Stimulated activated CD4-positive, alpha-beta T cell treated with anti-CD3 and anti-CD28 coated beads, Interleukin-1b, Interleukin-23, amount 100 ng/mL, for 4 hours (primary cell): Measurements from ENCODE around the gene NLGN4X.
"Not testable (repeated sequence)": the region's sequence is repeated elsewhere in the genome, so short reads cannot be mapped to it uniquely, and the experiment has no call there.

Experiments used
- DNase-seq, 2 donors: peaks; one replicate each; pipeline ENCODE4 v3.0.0-alpha.2; 2020; ENCODE audit warnings: low read depth in 2 of 2

The NLGN4X gene

DNA sequence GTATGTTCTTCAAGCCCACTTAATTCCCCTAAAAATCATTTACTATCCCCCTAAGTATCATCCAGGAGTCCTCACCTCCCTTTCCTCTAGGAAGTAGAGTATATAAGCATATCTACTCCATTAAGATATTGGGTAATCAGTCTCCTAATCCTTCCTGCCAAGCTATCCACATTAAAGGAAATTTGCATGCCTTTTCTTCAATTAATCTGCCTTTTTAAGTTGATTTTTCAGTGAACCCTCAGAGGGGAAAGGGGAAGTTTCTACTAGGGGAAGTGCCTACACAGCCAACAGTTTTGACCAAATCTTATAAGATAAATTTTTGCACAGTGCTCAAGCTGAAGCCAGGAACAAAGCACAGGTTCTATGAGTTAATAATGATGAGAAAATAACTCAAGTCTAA, 222.8 kb downstream of the NLGN4X start:
- DNase-seq = no peak

DNA sequence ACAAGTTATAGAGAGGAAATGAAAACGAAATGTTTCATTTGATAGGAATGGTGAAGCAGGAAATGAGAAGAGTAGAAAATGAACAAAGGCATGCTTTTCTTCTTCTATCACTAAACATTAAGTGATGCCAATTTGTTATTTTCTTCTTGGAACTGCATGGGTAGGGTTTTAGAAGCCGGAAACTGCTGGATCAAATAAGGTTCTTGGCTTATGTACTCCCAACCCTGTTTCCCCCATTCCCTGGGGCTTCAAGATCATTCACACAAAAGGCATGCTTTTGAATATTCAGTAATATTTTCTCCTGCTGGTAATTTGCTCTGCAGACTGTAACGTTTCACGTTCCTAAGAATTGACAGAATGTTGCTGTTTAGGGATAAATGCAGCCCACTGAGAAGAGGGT, 224.1 kb downstream of the NLGN4X start:
- DNase-seq = no peak

DNA sequence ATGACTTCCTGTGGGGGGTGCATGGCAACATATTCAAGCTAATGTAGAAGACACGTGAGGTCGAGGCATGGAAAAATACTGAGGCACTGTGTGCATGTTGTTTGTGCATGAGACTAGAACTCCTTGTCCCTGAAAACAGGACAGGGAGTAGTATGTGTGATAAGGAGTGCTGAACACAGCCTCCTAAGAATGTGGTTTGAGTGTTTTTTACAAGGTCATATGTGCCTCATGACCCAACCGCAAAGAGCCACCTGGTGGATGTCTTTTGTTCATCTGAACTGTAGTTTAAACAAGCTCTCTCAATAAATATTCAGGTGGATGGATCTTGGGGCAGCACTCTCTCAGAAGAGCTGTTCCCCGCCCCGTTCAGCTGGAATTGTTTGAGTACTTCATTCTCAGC, 226.6 kb downstream of the NLGN4X start:
- no peak for DNase-seq

DNA sequence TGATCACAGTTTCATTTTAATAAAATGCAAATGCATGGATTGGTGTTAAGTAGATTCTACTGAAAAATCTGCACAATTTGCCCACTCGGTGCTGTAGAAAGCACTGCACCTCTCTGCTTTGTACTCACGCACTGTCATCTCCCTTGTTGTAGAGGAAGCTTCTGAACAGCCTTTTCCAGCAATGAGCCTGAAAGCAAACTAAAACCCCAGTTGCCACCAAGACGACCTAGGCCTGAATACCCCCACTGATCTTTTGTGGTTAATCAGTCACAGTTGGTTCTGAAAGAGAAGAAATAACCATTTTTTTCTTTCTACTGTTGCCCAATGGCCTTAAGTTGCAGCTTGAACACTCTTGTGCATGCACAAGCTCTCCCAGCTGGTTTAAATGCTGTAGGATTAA, 229.8 kb downstream of the NLGN4X start:
- DNase-seq = no peak

DNA sequence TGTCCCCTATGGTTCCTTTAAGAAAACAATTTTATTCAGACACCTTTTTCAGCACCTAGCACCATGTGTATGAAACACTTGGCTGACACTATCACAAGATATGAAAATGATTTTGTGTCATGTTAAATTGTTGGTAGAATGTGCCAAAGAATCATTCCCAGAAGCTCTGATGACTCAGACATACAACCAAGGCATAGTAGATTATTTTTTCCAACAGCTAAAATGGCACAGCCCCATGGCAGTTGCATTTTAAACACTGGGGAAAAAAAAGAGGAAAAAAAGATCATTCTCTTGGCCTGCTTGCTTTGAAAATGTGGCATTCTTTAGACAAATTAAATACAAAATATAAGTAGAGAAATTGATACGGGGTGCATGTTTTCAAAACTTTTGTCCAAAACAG, 230.2 kb downstream of the NLGN4X start:
- DNase-seq = no peak

DNA sequence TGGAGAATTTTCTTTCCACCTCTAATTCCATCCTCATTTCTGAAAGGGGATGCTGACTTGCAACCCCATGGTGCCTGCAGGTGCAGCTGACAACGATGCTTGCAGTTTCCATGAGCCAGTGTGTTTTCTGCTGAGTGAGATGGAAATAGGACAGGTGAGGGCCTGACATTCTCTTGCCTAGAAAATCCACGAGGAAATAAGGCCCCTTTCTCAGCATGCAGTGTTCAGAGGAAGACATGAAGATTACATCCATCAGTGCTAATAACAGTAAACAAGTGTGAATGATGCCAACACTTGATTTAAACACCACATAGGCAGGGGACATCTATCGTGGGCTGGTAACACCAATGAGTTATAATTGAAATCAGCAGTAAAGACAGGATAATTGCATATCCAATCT, 237.3 kb downstream of the NLGN4X start:
- DNase-seq = no peak

DNA sequence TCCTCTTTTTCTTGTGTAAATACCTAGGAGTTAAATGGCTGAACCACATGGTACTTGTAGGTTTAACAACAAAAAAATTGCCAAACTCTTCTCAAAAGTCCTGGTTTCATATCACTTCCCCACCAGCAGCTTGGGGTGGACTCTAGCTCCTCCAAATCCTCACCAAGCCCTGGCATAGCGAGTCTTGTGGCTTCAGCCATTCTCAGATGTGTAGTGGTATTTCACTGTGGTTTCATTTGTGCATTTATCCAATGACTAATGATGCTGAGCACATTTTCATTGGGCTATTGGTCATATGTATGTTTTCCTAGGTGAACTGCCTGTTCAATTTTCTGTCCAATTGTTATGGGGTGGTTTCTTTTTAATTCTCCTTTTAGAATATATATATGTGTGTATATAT, 249.3 kb downstream of the NLGN4X start:
- DNase-seq = no peak

DNA sequence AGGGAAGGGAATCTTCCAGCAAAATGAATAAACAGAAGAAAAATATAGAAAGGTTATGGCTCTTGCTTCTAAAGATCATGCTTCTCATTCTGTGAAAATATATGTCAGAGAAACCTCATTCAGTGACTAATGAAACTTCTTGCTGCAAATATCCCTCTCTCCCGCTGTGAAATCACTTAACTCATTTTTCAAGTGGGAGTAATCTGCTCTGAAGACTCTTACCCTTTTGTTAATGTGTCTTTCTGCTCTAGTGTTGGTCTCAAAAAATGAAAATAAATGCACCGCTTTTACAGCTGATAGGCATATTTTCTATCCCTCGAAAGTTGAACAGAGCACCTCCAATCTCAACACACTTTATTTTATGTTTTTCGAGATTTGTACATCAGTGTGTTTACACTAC, 252.3 kb downstream of the NLGN4X start:
- no peak for DNase-seq

DNA sequence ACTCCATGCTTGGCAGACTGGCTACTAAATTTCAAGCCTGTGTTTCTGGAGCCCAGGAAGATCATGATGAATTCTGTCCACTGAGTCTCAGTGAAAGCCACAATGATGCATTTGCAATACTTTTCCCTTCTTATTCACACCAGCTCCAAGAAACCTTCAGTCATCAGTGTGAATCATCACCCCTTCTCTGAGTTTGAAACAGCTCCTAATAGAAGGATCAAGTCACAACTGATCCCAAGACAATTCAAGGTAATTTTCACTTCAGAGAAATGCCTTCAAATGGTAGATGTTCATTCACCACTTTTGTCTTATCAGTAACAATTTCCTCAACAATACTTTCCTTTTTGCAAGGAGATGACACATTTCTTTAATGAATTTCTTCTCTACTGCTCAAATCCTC, 257.4 kb downstream of the NLGN4X start:
- no peak for DNase-seq

DNA sequence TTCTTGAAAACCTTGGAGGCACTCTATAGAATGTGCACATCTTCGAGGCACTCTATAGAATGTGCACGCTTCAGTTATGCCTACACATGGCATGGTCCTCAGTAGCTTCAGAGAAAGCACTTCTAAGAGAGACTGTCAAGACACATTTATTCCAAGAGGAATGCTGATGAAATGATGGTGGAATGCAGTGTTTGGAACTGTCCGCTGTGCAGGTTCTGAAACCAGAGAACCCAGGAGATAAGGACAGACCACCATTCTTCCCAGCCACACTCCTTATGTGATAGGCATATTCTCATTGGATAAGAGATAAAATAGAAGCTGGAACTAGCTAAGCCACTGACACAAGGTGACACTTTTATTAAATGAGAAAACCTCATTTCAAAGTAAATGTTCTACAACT, 263.3 kb downstream of the NLGN4X start:
- DNase-seq = no peak

DNA sequence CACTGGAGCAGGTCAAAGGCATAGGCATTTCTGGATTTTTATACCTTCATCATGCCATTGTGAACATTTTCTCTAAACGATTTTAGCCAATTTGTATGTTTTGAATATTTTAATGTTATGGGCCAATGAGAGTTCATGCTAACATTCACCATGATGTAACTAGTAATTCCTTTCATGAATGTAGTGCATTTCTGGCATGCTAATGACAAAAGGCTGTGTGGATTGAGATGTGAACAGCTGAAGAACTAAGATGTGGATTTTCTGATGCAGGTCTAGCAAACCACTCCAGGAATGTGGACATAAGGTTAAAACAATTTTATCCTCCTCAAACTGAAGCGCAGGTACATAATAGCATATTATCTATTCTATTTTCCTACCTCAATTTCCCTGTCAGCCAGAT, 269.4 kb downstream of the NLGN4X start:
- DNase-seq = no peak

DNA sequence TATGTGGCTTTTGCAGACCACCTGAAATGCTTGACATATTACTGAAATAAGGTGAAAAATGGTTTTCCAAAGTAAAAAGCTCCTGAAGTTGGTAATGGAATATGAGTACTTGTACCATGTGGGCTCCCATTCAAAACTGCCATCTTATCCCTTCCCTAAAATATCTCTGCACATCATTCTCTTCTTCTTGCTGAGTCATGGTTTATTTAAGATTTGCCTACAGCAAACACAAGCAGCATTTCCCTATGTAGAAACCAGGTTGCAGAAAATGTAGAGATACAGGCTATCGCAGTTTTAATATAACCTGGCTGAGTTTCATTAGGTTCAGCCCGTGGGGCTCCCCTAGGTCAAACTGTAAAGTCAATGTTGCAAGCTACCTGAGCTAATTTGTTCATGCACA, 270.1 kb downstream of the NLGN4X start:
- DNase-seq = no peak

DNA sequence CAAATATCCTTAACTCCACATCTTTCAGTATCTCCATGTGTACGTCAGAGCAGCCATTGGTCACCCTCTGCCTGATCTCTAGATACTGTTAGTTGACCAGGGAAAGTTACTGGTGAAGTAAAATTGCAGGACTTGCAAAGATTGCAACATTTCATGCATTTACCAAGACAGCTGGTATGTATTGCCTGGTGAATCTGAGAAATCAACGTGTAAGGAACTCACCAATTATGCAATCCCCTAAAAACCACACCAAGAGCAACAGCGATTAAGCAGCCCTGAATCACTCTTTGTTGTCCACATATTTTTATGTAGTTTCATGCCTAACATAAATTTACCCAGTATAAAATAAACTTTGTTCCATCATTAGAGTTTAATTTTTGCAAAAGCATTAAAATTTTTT, 271.2 kb downstream of the NLGN4X start:
- no peak for DNase-seq

DNA sequence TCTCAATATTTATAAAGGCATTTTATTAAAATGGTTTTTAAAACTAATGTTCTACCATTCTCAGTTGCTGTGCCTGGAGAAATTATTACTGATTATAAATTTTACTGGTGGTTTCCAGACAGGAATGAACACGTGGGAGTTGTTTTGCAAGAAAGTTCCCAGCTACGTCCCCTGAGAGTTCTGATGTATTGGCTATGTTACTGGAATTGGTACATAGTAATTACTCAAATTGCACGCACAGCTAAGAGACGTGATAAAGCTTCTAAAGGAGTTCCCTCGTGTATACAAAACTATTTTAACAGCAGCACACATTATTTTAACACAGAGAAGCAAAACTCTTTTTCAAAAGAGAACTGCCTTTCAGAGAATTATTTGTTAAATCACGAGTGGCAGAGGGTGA, 292.2 kb downstream of the NLGN4X start:
- DNase-seq = no peak

DNA sequence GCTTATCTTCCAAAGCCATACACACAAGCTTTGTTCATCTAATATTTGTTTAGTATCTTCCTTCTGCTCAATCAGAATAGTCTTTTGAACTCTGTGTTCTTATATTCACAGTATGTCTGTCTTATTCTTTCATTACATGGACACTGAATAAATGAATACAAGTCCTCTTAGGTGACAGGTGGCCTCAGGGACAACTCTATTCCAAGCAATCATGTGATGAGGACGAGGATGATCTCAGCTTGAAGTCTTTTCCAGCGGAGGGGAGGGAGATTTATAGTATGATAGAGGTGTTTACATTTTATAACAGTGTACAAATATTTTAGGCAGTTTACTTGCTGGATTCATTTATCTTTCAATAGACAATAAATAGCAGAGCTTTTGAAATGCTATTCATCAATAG, 300.4 kb downstream of the NLGN4X start:
- DNase-seq = no peak

DNA sequence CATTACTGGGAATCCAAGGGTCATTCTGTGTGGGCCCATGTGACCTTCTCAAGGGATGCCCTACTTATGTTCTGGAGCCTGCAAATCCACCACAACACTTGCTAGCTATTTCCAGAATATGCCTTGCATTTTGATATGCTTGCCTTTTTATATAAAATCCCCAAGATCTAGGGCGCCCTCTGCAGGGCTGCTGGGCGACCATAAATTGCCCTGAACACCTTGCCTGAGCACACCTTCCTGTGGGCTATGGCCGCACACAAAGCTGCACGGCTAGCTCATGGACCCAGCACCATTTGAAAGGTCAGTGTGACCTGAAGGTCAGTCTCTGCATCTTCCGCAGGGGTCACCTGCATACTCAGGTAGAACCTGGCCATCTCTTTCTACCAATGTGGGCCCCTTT, 311.7 kb downstream of the NLGN4X start:
- no peak for DNase-seq

DNA sequence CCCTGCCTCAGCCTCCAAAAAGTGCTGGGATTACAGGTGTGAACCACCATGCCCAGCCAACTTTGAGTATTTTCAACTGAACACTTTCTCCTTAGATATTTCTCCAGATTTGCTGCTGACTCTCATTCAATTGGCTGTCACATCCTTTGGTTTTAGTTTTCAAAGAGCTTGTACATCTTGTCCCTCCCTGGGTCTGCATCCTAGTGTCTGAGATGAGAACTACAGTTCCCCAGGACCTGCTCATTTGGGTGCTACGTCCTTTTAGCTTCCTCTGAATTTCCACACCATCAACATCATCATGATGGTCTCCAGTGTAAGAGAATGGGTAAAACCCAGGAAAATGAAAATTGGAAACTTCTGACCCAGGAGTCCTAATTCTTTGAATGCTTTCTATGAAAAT, 312.9 kb downstream of the NLGN4X start:
- no peak for DNase-seq

DNA sequence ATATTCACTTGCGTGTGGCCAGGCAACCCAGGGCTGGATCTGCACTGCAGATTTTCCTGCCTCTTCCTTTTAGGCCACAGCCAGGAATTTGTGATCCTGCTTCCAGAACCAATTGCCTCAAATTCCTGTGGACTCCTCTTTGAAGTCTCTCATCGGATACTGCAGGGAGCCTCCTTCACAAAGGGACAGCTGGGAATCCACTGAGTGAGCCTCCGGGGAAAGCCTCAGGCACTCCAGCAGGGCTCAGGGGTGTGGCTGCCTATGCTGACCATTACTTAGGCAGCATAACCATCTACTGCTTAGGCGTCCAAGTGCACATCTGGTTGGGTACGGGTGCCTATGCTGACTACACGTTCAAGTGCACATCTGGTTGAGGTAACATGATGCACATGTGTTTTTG, 321.5 kb downstream of the NLGN4X start:
- DNase-seq = no peak

DNA sequence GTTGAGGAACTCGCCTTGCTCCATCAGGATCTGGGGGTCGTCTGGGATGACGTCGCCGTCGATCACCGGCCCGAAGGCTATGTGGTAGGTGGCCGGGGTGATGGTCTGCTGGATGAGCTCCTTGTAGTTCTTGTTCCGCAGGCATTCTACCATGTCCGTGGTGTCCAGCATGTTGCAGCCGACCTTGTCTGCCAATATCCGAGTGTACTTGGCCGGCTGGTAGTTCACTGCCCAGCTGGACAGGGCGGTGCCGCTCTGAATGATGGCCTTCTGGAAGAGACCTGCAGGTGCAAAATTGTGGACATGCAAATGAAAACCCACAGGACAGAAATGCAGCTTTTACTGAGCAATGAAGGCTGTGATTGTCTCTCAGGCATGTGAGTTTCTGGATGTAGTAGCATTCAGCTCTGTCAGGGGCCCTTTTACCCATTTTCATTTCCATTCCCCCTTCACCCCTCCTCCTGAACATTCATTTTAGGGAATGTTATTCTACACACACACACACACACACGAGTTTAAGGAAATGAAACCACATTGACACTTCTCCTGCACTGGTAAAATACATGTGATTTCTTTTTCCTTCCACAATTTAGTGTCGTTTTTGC, 325.0 kb downstream of the NLGN4X start:
- not testable (repeated sequence) for DNase-seq

DNA sequence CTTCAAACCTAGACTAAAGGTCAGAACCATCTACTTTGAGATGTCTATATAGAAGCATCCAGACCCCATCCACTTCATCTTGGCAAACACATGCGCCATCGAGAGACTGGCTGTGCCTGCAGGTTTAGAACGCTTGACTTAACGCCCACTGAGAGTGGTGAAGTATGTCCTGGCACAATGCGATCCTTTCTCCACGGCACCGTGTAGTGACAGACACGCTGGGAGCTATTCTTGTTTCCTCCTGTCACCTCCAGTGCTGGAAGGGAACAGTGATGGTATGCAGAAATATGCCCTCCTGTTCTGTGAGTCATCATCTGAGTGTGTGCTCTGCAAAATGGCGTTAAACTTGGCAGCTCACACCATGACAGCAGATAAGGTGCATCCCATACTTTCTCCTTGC, 330.2 kb downstream of the NLGN4X start:
- DNase-seq = no peak

DNA sequence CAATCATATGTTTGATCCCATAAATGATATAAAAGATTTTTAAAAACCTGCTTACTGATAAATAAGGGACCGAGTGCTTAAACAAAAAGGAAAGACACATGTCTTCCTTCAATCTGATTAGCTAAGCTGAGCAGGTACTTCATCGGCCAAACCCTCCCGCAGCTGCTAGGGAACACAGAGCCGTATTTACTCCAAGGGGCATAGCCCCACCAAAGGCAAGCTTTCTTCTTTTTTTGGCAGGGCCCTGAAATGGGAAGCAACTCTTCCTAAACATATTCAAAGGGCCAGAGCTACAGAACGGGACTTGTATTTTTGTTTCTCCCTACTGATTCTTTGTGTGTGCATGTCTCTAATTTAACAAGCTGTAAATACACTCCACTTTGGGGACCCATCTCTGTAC, 337.3 kb downstream of the NLGN4X start:
- no peak for DNase-seq

DNA sequence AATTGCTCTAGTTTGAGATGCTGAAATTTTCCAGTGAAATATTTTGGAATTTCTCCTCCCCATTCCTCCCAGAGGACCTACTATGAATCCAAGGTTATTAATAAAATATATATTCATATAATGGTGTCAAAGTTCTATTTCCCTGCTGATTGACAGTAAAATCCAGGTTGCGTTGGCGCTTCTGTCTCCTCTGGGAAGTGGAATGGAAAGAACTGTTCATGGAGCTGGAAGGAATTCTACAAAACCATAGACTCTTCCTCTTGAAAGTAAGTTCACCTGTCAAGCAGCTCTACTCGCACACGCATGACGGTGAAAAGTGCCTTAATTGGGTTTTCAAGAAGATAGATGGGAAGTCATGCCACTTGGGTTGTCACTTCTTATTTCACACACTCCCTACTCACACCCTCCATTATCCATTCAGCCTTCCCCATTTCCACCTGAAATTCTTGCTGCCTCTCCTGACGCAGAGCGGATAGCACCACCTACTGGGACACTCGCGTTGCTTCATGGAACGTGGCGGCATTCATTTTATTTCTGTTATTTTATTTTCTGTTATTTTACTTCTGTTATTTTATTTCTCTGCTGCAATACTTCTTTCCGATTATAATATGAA, 351.6 kb downstream of the NLGN4X start:
- no peak for DNase-seq

DNA sequence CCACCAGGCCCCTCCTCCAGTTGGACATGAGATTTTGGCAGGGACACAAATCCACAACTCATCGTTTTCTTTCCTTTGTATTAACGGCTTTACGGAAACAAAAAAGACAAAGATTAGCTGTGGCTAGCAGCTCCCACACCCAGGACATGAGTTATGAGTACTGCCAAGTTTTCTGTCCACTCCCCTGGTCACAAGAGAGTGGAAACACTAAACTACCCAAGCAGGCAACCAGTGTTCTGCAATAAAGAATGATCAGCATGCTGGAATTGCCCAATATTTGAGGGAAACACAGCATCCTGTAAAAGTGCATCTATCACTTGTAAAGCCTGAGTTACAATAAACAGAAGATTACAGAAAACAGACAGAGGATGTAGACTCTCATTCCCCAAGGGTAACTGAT, 358.4 kb downstream of the NLGN4X start:
- DNase-seq = no peak

DNA sequence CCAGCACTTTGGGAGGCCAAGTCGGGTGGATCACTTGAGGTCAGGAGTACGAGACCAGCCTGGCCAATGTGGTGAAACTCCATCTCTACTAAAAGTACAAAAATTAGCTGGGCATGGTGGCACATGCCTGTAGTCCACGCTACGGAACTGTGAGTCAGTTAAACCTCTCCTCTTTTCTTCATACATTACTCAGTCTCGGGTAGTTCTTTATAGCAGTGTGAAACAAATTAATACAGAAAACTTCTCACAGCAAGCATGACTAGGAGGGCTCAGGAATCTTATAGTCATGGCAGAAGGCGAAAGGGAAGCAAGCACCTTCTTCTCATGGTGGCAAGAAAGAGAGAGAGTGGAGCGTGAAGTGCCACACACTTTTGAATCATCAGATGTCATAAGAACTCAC, 358.9 kb downstream of the NLGN4X start:
- DNase-seq = no peak
